HCT116 (cell line): Measurements from ENCODE around the gene CSNK2B. TPM values are rescaled to one million over a fixed set of nuclear protein-coding genes. Genes with fewer than 3 reads are reported as not detected.

Experiments used
- ATAC-seq: fragments of 200-7000 bp; cut with Tn5 transposase; 2 replicates; pipeline ENCODE4 v1.9.1; 2020; ENCODE audit warnings: mild to moderate bottlenecking, moderate library complexity
- BruUV-seq: library from RNA; stranded (reverse); fragments of 400-500 nt; replicated peaks from 2 replicates; lab custom pipeline; 2021; lab: Mats Ljungman, UMichigan
- CTCF ChIA-PET: fragments of 300-600 bp; sonication (Branson Sonifier 250); formaldehyde crosslinking; loops from one replicate; lab custom pipeline; 2021; ENCODE audit warnings: antibody characterized with exemption; lab: Charles Lee
- POLR2A ChIA-PET: fragments of 300-600, 350-600 bp; sonication (Branson Sonifier 250); formaldehyde crosslinking; loops from one replicate; lab custom pipeline; 2021; ENCODE audit warnings: antibody characterized with exemption; lab: Charles Lee
- RAD21 ChIA-PET, 2 experiments: fragments of 300-600 bp; sonication (Branson Sonifier 250); formaldehyde crosslinking; loops; one replicate each; lab custom pipeline; 2023; ENCODE audit warnings: low total read pairs in 2 of 2; ENCODE audit not compliant: uncharacterized antibody in 2 of 2, unreplicated experiment in 2 of 2, low non-redundant PET in 1 of 2; lab: Charles Lee
- DNase-seq: peaks from one replicate; pipeline ENCODE4 v3.0.0-alpha.2; 2010; ENCODE audit warnings: low read depth, low spot score
- H2AFZ ChIP-seq: fragments of 200-600 bp; shearing (Covaris generic), sonication (generic); 2 replicates; pipeline ENCODE4 v1.6.1; 2017; ENCODE audit warnings: low read depth, mixed run types, mixed read lengths, antibody characterized with exemption, low read length; ENCODE audit not compliant: poor library complexity, severe bottlenecking
- H3K27ac ChIP-seq: 2 replicates; pipeline ENCODE4 v1.5.1; 2012; ENCODE audit warnings: low read depth, low read length
- H3K27me3 ChIP-seq: fragments of 200-600 bp; sonication (generic); 2 replicates; pipeline ENCODE4 v1.6.1; 2016; ENCODE audit warnings: mixed run types, low read length, mixed read lengths; ENCODE audit not compliant: insufficient read depth
- H3K36me3 ChIP-seq, 2 experiments: fragments of 200-500 bp in 1 of 2; fragments of 200-600 bp in 1 of 2; sonication (Bioruptor generic) in 1 of 2; sonication (generic) in 1 of 2; 2 replicates each; pipeline versions ENCODE4 v1.5.1 to v1.6.1; 2014 to 2016; ENCODE audit warnings: low read length in 2 of 2, inconsistent platforms in 1 of 2, mixed read lengths in 1 of 2, mixed run types in 1 of 2; ENCODE audit not compliant: insufficient read depth in 2 of 2, control insufficient read depth in 1 of 2
- H3K4me1 ChIP-seq, 2 experiments: fragments of 200-600 bp in 1 of 2; sonication (generic) in 1 of 2; 2 replicates each; pipeline versions ENCODE4 v1.5.1 to v1.6.1; 2012 to 2017; ENCODE audit warnings: low read length in 2 of 2, inconsistent platforms in 1 of 2, mild to moderate bottlenecking in 1 of 2, mixed read lengths in 1 of 2, mixed run types in 1 of 2, moderate library complexity in 1 of 2; ENCODE audit not compliant: insufficient read depth in 2 of 2, control insufficient read depth in 1 of 2
- H3K4me2 ChIP-seq: fragments of 200-600 bp; sonication (generic); 2 replicates; pipeline ENCODE4 v1.6.1; 2017; ENCODE audit warnings: mixed run types, low read length, mixed read lengths
- H3K4me3 ChIP-seq, 2 experiments: fragments of 200-600 bp in 1 of 2; sonication (generic) in 1 of 2; replicated peaks in 1 of 2; 2 replicates each; pipeline ENCODE4 v1.5.1; 2011 to 2016; ENCODE audit warnings: low read length in 2 of 2, control low read depth in 1 of 2, low read depth in 1 of 2, mild to moderate bottlenecking in 1 of 2, mixed read lengths in 1 of 2, mixed run types in 1 of 2
- H3K79me2 ChIP-seq: fragments of 200-600 bp; sonication (generic); 2 replicates; pipeline ENCODE4 v1.6.1; 2017; ENCODE audit warnings: mild to moderate bottlenecking, mixed run types, low read length, moderate library complexity, mixed read lengths; ENCODE audit not compliant: insufficient read depth
- H3K9ac ChIP-seq: fragments of 200-600 bp; sonication (generic); 2 replicates; pipeline ENCODE4 v1.6.1; 2016; ENCODE audit warnings: low read length, mixed read lengths
- H3K9me2 ChIP-seq: fragments of 200-600 bp; sonication (generic), shearing (Covaris generic); 2 replicates; pipeline ENCODE4 v1.6.1; 2017; ENCODE audit warnings: mixed run types, mild to moderate bottlenecking, moderate library complexity; ENCODE audit not compliant: insufficient read depth
- H3K9me3 ChIP-seq, 2 experiments: fragments of 200-500 bp in 1 of 2; fragments of 200-600 bp in 1 of 2; sonication (Bioruptor generic) in 1 of 2; sonication (generic) in 1 of 2; 2 replicates each; pipeline ENCODE4 v1.6.1; 2014 to 2017; ENCODE audit warnings: low read length in 2 of 2, mixed read lengths in 2 of 2, inconsistent platforms in 1 of 2, low read depth in 1 of 2, mild to moderate bottlenecking in 1 of 2, mixed run types in 1 of 2, moderate library complexity in 1 of 2; ENCODE audit not compliant: control insufficient read depth in 1 of 2, insufficient read depth in 1 of 2
- H4K20me1 ChIP-seq: fragments of 200-600 bp; sonication (generic), shearing (Covaris generic); 2 replicates; pipeline ENCODE4 v1.6.1; 2017; ENCODE audit warnings: mixed run types, mild to moderate bottlenecking, moderate library complexity; ENCODE audit not compliant: insufficient read depth
- ATF3 ChIP-seq: IDR thresholded peaks from 2 replicates; pipeline ENCODE4 v1.6.1; 2012
- CBX3 ChIP-seq: IDR thresholded peaks from 2 replicates; pipeline ENCODE4 v1.6.1; 2012; ENCODE audit warnings: low read depth
- CEBPB ChIP-seq: IDR thresholded peaks from 2 replicates; pipeline ENCODE4 v1.6.1; 2012; ENCODE audit warnings: low read depth
- CTCF ChIP-seq, 3 experiments: fragments of 200-600 bp in 1 of 3; sonication (generic) in 1 of 3; IDR thresholded peaks in 2 of 3; conservative IDR thresholded peaks in 1 of 3; 2 replicates each; pipeline ENCODE4 v1.5.1; 2012 to 2017; ENCODE audit warnings: low read depth in 2 of 3, low read length in 2 of 3, antibody characterized with exemption in 1 of 3, borderline replicate concordance in 1 of 3, control low read depth in 1 of 3, mild to moderate bottlenecking in 1 of 3, mixed read lengths in 1 of 3, mixed run types in 1 of 3, moderate library complexity in 1 of 3; ENCODE audit not compliant: insufficient read depth in 1 of 3
- EZH2phosphoT487 ChIP-seq: fragments of 200-600 bp; IDR thresholded peaks from 2 replicates; pipeline ENCODE4 v1.6.1; 2018; ENCODE audit warnings: antibody characterized with exemption, borderline replicate concordance
- JUND ChIP-seq: IDR thresholded peaks from 2 replicates; pipeline ENCODE4 v1.6.1; 2012
- MAX ChIP-seq: IDR thresholded peaks from 2 replicates; pipeline ENCODE4 v1.6.1; 2012
- POLR2A ChIP-seq: IDR thresholded peaks from 2 replicates; pipeline ENCODE4 v1.7.0; 2011; ENCODE audit warnings: borderline replicate concordance; ENCODE audit not compliant: insufficient read depth, insufficient read length; ENCODE audit errors: extremely low read depth
- POLR2AphosphoS5 ChIP-seq: IDR thresholded peaks from 2 replicates; pipeline ENCODE4 v1.6.1; 2011; ENCODE audit warnings: mild to moderate bottlenecking, low read depth, low read length, moderate library complexity
- RAD21 ChIP-seq: IDR thresholded peaks from 2 replicates; pipeline ENCODE4 v1.6.1; 2012; ENCODE audit warnings: low read depth, mild to moderate bottlenecking
- SIN3A ChIP-seq: IDR thresholded peaks from 2 replicates; pipeline ENCODE4 v1.6.1; 2012; ENCODE audit warnings: low read depth
- TCF7L2 ChIP-seq: IDR thresholded peaks from 2 replicates; pipeline ENCODE4 v1.7.0; 2011; ENCODE audit warnings: borderline replicate concordance, inconsistent platforms; ENCODE audit not compliant: insufficient read depth, insufficient read length; ENCODE audit errors: extremely low read depth
- ZBTB33 ChIP-seq: IDR thresholded peaks from 2 replicates; pipeline ENCODE4 v1.6.1; 2011; ENCODE audit warnings: mild to moderate bottlenecking, low read length, moderate library complexity; ENCODE audit not compliant: insufficient replicate concordance; ENCODE audit errors: extremely low read depth
- ZFX ChIP-seq: fragments of 450-650 bp; IDR thresholded peaks from 2 replicates; pipeline ENCODE4 v1.6.1; 2017
- ZNF274 ChIP-seq: fragments of 200-500 bp; sonication (Bioruptor generic); IDR thresholded peaks from 2 replicates; pipeline ENCODE4 v1.6.1; 2014; ENCODE audit warnings: mild to moderate bottlenecking, low read depth, low read length, inconsistent platforms
- intact Hi-C: fragments of 100-400 bp; cut with micrococcal nuclease; formaldehyde crosslinking; loops from 2 replicates; pipeline ENCODE4 v1.10.0; 2022
- total RNA-seq: library from RNA; stranded (reverse); gene quantifications from one replicate; pipeline ENCODE4 v1.2.1, GENCODE V29; 2021; ENCODE audit not compliant: unreplicated experiment

The CSNK2B gene
- total RNA-seq, 1 experiment from 2014 or later: 210 TPM

GRCh38 chr6:31652925-31653724 lies 12.8 kb upstream of the CSNK2B start:
- ChIA-PET CTCF (interaction anchor here (1.0 to 1.1 kb wide), 2 partner anchors 116 to 138 kb away, joined by 3 to 4 read pairs; no protein-coding TSS in a partner anchor), RAD21 (no interaction called here), POLR2A (interaction anchor here (1.2 to 2.6 kb wide), 6 partner anchors 8 to 174 kb away, joined by 3 to 32 read pairs (median 12); partner anchors contain the start of genes ABHD16A, C6orf47, CSNK2B and GPANK1)
- H3K4me3 ChIP-seq: peak overlapping the region; percentile 55 to 66
- peak overlapping the region; percentile 80 for H3K9ac ChIP-seq
- peaks cover 7 to 21% of the 10 kb centered on the region in 2 experiments for H3K4me1 ChIP-seq
- peak overlapping the region; percentile 80 for H3K4me2 ChIP-seq
- no peak overlapping the region for H2AFZ ChIP-seq
- ATAC-seq: peak; percentile 75
- H3K9me2 ChIP-seq: no peaks in the 10 kb centered on the region
- H3K79me2 ChIP-seq: peaks cover 45% of the 10 kb centered on the region
- peaks cover 13 to 16% of the 10 kb centered on the region in 2 experiments for H3K36me3 ChIP-seq
- no peaks in the 10 kb centered on the region for H4K20me1 ChIP-seq
- TF ChIP-seq ZBTB33 (no peak), ZFX (0 out of 2 replicates have a peak, but pooled peaks have one; percentile 28), POLR2A (peak; percentile 68), CBX3 (no peak), RAD21 (no peak), CEBPB (no peak), ATF3 (no peak), EZH2phosphoT487 (no peak), ZNF274 (no peak), TCF7L2 (peak; percentile 48), JUND (no peak), POLR2AphosphoS5 (peak; percentile 92), MAX (no peak), CTCF (IDR thresholded peaks at IDR 0.05 in 2 of 3, conservative IDR thresholded peaks at IDR 0.05 in 1 of 3; ENCODE audit: borderline replicate concordance in 1 of 3, insufficient read depth in 1 of 3, low read depth in 2 of 3, low read length in 2 of 3) (no peak), SIN3A (no peak)
- H3K9me3 ChIP-seq: no peaks in the 10 kb centered on the region
- intact Hi-C loops: loop anchor here (1.0 kb wide), 2 partner anchors 33 to 107 kb away; partner anchors contain the start of genes ATP6V1G2 and PRRC2A
- DNase-seq: no peak
- no peaks in the 10 kb centered on the region for H3K27me3 ChIP-seq
- H3K27ac ChIP-seq: peak overlapping the region; percentile 89
- BruUV-seq: TSS peak; percentile 99
